ENCODE results near the gene GFER. TPM values are rescaled to one million over a fixed set of nuclear protein-coding genes. Genes with fewer than 3 reads are reported as not detected.
"Not testable (repeated sequence)": the region's sequence is repeated elsewhere in the genome, so short reads cannot be mapped to it uniquely, and the experiment has no call there.

GFER gene
- total RNA-seq, 1 experiment from 2014 or later, result 43.5 TPM

- Mint-ChIP-seq H3K27me3 (ENCODE audit: unreplicated experiment) (no peaks in the 10 kb centered on the region), H3K4me3 (ENCODE audit: low read depth, unreplicated experiment) (no peak overlapping the region), H3K4me1 (ENCODE audit: low read depth, unreplicated experiment) (peaks cover 7% of the 10 kb centered on the region), H3K36me3 (ENCODE audit: insufficient read depth, unreplicated experiment) (peaks cover 17% of the 10 kb centered on the region), H3K27ac (ENCODE audit: unreplicated experiment) (no peak overlapping the region), H3K9me3 (ENCODE audit: low read depth, unreplicated experiment) (no peaks in the 10 kb centered on the region)
- TF ChIP-seq CTCF (IDR thresholded peaks at IDR 0.05; ENCODE audit: unreplicated experiment), result no peak
- CTCF ChIA-PET, result no interaction called here
- intact Hi-C loops (cut with micrococcal nuclease; ENCODE audit: unreplicated experiment), result no loop called here
- no peak for DNase-seq
- no TSS peak for BruUV-seq (replicated peaks)
Observed at GRCh38 chr16:2032285-2033056, 48.5 kb downstream of the GFER start.

DNA sequence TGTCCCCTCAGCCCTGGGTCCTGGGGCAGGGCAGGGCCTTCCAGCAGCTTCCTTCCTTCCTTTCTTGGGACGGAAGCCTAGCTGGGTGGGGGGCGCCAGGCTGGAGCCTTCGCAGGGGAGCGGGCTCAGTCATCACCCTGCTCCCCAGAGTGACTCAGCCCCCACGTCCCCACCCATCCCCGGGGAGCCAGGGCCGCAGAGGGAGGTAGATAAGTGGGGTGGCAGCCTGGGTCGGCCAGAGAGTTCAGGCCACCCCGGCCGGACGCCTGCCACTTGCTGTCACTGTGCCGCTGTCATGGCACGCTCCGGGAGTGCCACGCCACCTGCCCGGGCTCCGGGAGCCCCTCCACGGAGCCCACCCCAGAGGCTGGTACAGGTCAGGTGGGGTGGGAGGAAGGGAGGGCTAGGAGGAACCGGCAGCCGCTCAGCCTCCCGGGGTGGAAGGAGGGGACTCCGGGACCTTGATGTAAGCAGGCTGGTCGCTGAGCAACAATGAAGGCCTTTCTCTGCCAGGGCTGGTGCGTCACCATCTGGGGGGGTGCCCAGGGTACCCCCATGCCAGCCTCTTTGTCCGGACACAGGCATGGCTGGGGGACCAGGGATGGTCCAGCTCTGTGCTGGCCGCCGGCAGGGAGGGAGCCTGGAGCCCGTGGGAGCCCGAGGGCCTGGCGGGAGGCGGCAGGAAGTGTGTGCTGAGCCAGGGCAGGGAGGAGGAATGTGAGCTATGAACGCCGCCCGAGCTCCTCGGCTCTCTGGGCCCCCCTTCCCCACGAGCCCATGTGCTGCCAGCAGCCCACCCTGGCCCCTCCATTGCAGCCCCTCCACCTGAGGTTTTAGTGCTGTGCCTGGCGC, 49.3 kb downstream of the GFER start:
- intact Hi-C loops (cut with micrococcal nuclease; ENCODE audit: unreplicated experiment), result no loop called here
- Mint-ChIP-seq H3K27me3 (ENCODE audit: unreplicated experiment) (no peaks in the 10 kb centered on the region), H3K4me3 (ENCODE audit: low read depth, unreplicated experiment) (no peak overlapping the region), H3K27ac (ENCODE audit: unreplicated experiment) (no peak overlapping the region), H3K36me3 (ENCODE audit: insufficient read depth, unreplicated experiment) (peaks cover 13% of the 10 kb centered on the region), H3K9me3 (ENCODE audit: low read depth, unreplicated experiment) (no peaks in the 10 kb centered on the region), H3K4me1 (ENCODE audit: low read depth, unreplicated experiment) (no peaks in the 10 kb centered on the region)
- BruUV-seq (replicated peaks), result no TSS peak
- no peak for TF ChIP-seq CTCF (IDR thresholded peaks at IDR 0.05; ENCODE audit: unreplicated experiment)
- DNase-seq, result peak; percentile 45
- CTCF ChIA-PET, result interaction anchor here (0.7 kb wide), 1 partner anchor 25 kb away, joined by 3 read pairs; no protein-coding TSS in a partner anchor

GRCh38 chr16:2033909-2034695, 50.1 kb downstream of the GFER start:
- H3K27me3 Mint-ChIP-seq (ENCODE audit: unreplicated experiment); H3K4me1 Mint-ChIP-seq (ENCODE audit: low read depth, unreplicated experiment); H3K4me3 Mint-ChIP-seq (ENCODE audit: low read depth, unreplicated experiment); intact Hi-C loops (cut with micrococcal nuclease; ENCODE audit: unreplicated experiment); H3K9me3 Mint-ChIP-seq (ENCODE audit: low read depth, unreplicated experiment); DNase-seq; BruUV-seq (replicated peaks); H3K27ac Mint-ChIP-seq (ENCODE audit: unreplicated experiment): not testable (repeated sequence)
- CTCF ChIA-PET, result interaction anchor here (0.7 kb wide), 1 partner anchor 26 kb away, joined by 3 read pairs; no protein-coding TSS in a partner anchor
- H3K36me3 Mint-ChIP-seq (ENCODE audit: insufficient read depth, unreplicated experiment), result peaks cover 18% of the 10 kb centered on the region

DNA sequence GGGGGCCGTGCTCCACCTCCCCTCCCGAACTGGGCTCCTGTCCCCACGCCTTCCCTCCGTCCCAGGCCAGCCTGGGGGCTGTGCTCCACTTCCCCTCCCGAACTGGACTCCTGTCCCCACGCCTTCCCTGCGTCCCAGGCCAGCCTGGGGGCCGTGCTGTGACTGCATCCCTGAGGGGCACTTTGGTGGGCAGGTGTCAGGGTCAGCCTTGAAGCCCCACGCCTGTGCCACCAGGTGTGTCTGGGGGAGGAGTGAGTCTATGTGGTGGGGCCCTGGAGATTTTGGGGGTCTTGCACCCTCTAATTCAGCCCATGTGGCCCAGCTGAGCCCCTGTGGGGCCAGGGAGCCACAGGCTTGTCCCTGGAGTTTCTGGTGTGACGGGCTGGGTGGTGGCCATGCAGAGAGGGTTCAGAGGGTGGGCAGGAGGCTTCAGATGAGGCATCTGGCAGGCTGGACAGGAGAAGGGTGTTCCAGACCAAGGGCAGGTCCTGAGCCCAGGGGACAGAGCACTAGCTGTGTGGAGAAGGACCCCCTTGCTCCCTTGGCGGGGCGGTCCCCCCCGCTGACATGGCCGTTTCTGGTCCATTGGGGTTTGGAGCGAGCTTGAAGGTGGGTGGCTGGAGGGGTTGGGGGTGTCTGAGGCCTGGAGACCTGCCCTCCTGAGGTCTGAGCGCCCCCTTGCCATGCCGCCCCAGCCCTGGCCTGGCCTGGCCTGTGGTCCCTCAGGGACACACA, 50.9 kb downstream of the GFER start:
- no peak for TF ChIP-seq CTCF (IDR thresholded peaks at IDR 0.05; ENCODE audit: unreplicated experiment)
- H3K4me1 Mint-ChIP-seq (ENCODE audit: low read depth, unreplicated experiment), result no peaks in the 10 kb centered on the region
- H3K27ac Mint-ChIP-seq (ENCODE audit: unreplicated experiment), result no peak overlapping the region
- no peaks in the 10 kb centered on the region for H3K9me3 Mint-ChIP-seq (ENCODE audit: low read depth, unreplicated experiment)
- DNase-seq, result no peak
- H3K4me3 Mint-ChIP-seq (ENCODE audit: low read depth, unreplicated experiment), result no peak overlapping the region
- H3K36me3 Mint-ChIP-seq (ENCODE audit: insufficient read depth, unreplicated experiment), result peaks cover 21% of the 10 kb centered on the region
- H3K27me3 Mint-ChIP-seq (ENCODE audit: unreplicated experiment), result no peaks in the 10 kb centered on the region
- intact Hi-C loops (cut with micrococcal nuclease; ENCODE audit: unreplicated experiment), result no loop called here
- CTCF ChIA-PET, result no interaction called here
- BruUV-seq (replicated peaks), result no TSS peak
